Measurements from ENCODE around the gene AAK1.

GRCh38 chr2:69509750-69510140 lies 133.8 kb downstream of the AAK1 start:
- TF ChIP-seq CTCF (IDR thresholded peaks at IDR 0.05) = no peak
- TF ChIP-seq POLR2A (IDR thresholded peaks at IDR 0.05) = no peak
